HFF-Myc (cell line): Measurements from ENCODE around the gene VSIG10L.

ENCODE experiments used
- DNase-seq: peaks from one replicate; pipeline ENCODE4 v3.0.0-alpha.2; 2011; ENCODE audit warnings: low read depth; ENCODE audit errors: extremely low read depth
- H3K4me3 ChIP-seq: replicated peaks from 2 replicates; pipeline ENCODE4 v1.5.1; 2011; ENCODE audit warnings: low read depth, mild to moderate bottlenecking, control low read depth, low read length
- CTCF ChIP-seq: IDR thresholded peaks from 2 replicates; pipeline ENCODE4 v1.5.1; 2012; ENCODE audit warnings: mild to moderate bottlenecking, low read depth, low read length, control low read depth; ENCODE audit errors: missing control alignments

VSIG10L gene

GRCh38 chr19:51329411-51329810 is 12.5 kb downstream of the VSIG10L start:
- H3K4me3 ChIP-seq = no peak overlapping the region
- no peak for DNase-seq
- no peak for TF ChIP-seq CTCF

- TF ChIP-seq CTCF = no peak
- no peak for DNase-seq
- no peak overlapping the region for H3K4me3 ChIP-seq
These were observed 14.6 kb downstream of the VSIG10L start for GRCh38 chr19:51327066-51328001.

GRCh38 chr19:51326216-51327065 is 15.5 kb downstream of the VSIG10L start:
- TF ChIP-seq CTCF = no peak
- DNase-seq = no peak
- no peak overlapping the region for H3K4me3 ChIP-seq

- H3K4me3 ChIP-seq = no peak overlapping the region
- no peak for TF ChIP-seq CTCF
- DNase-seq = no peak
These were observed 16.6 kb downstream of the VSIG10L start for GRCh38 chr19:51325161-51325976.

- no peak overlapping the region for H3K4me3 ChIP-seq
- TF ChIP-seq CTCF = no peak
- no peak for DNase-seq
These were observed 17.8 kb downstream of the VSIG10L start for GRCh38 chr19:51324167-51324481.

GRCh38 chr19:51323481-51324166 is 18.3 kb downstream of the VSIG10L start:
- no peak for TF ChIP-seq CTCF
- H3K4me3 ChIP-seq = no peak overlapping the region
- no peak for DNase-seq
